ENCODE results near the gene SMPDL3A. TPM values are rescaled to one million over a fixed set of nuclear protein-coding genes. Genes with fewer than 3 reads are reported as not detected.
A peak's percentile ranks its signal among the peaks of the same experiment; 100 is the strongest.

The SMPDL3A gene
- total RNA-seq, 1 donor from 2014 or later = 3.5 TPM

DNA sequence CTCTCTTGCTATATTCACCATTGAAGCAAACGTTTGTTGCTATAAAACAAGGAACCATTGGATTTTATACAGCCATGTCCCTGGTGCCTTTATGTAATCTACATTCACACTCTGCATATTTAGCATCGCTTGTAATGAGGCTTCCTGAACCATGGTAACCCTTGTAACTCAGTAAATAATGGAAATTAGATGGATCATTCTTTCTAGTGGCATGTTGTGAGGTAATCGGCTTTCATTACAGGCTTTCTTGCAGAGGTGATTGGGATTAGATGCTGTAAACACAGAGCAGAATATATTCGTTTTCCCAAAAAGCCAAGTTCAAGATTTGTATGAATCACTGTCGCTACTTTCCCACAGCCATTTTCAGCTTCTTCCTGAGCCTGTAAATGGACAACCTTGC, 36.1 kb downstream of the SMPDL3A start:
- DNase-seq (ENCODE audit: low read depth) = peak; percentile 54
- H3K4me3 ChIP-seq (ENCODE audit: low read depth, low read length) = no peak overlapping the region
- TF ChIP-seq, protein P1, sequence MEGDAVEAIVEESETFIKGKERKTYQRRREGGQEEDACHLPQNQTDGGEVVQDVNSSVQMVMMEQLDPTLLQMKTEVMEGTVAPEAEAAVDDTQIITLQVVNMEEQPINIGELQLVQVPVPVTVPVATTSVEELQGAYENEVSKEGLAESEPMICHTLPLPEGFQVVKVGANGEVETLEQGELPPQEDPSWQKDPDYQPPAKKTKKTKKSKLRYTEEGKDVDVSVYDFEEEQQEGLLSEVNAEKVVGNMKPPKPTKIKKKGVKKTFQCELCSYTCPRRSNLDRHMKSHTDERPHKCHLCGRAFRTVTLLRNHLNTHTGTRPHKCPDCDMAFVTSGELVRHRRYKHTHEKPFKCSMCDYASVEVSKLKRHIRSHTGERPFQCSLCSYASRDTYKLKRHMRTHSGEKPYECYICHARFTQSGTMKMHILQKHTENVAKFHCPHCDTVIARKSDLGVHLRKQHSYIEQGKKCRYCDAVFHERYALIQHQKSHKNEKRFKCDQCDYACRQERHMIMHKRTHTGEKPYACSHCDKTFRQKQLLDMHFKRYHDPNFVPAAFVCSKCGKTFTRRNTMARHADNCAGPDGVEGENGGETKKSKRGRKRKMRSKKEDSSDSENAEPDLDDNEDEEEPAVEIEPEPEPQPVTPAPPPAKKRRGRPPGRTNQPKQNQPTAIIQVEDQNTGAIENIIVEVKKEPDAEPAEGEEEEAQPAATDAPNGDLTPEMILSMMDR (conservative IDR thresholded peaks at IDR 0.05; ENCODE audit: low read depth, low read length) = no peak

GRCh38 chr6:122829456-122829855, 40.4 kb downstream of the SMPDL3A start:
- no peak overlapping the region for H3K4me3 ChIP-seq (ENCODE audit: low read depth, low read length)
- TF ChIP-seq, protein P1 (conservative IDR thresholded peaks at IDR 0.05; ENCODE audit: low read depth, low read length) = no peak
- DNase-seq (ENCODE audit: low read depth) = no peak

DNA sequence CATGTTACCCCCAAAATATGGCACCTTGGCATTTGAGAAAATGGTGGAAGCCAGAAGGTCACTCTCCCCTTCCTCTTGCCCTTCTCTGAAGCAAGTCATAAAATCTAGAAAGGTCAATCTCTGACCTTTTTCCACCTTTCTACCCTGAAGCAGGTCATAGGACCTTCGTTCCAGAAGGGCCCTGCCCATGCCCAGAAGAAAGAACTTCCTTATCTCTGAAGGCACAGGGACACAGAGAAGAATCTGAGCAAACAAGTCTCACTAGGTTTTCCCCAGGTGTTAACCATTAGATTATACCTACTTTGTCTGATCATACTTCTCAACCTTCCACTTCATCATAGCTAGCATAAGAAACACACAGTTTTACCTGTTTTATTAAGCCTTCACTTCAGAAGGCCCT, 42.5 kb downstream of the SMPDL3A start:
- TF ChIP-seq, protein P1 (conservative IDR thresholded peaks at IDR 0.05; ENCODE audit: low read depth, low read length) = no peak
- H3K4me3 ChIP-seq (ENCODE audit: low read depth, low read length) = no peak overlapping the region
- DNase-seq (ENCODE audit: low read depth) = no peak

GRCh38 chr6:122832459-122832858, 43.4 kb downstream of the SMPDL3A start:
- no peak overlapping the region for H3K4me3 ChIP-seq (ENCODE audit: low read depth, low read length)
- TF ChIP-seq, protein P1 (conservative IDR thresholded peaks at IDR 0.05; ENCODE audit: low read depth, low read length) = no peak
- no peak for DNase-seq (ENCODE audit: low read depth)

DNA sequence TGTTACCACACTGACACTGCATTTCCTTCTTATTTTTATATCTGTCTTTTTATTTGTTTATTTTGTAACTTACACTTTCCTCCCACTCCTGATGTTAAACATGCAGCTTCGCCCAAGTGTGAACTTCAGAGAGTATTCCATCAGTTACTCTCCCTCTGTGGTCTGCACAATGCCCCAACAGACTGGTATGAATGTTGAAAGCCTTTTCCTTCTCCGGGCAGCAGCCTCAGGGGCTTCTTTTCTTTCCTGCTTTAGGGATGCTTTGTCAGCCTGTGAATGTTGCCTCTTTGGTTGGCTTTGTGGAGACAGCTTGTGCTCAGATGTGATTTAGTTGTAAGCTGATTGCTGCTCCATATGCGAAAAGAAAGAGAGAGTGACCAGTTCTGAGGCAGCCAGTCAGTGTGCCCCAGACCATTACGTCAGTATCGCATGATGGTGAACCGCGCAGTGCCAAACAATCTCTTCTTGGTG, 44.0 kb downstream of the SMPDL3A start:
- H3K4me3 ChIP-seq (ENCODE audit: low read depth, low read length) = no peak overlapping the region
- no peak for DNase-seq (ENCODE audit: low read depth)
- TF ChIP-seq, protein P1 (conservative IDR thresholded peaks at IDR 0.05; ENCODE audit: low read depth, low read length) = no peak

DNA sequence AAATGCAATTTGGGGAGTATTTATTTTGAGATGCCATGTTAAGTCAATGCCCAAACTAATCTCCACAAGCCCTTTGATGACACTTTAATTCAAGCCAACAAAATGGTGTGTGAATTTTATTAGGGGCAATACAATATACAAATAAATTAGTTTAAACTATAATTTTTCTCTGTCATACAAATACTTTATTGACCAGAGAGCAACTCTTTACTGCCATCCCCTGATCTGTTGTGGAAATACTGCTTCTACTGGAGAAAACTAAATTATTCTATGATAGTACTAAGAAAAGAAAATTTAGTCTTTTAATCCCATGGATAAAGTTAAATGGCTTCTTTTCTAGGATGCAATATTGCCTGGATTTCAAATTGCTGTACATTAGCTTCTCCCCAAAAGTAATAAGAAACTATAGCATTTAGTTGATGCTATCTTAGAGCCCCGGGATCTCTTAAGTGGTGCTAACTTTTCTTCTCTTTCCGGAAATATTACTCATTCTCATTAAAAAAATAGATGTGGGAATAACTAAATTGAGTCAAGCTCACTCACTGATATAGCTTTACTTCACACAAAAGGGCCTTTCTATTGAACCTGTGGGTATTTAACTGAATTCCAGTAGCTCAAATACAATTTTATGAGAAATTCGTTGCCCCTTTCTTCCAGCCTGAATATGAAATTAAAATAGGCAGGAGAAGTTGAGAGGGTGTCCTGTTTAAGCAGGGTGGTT, 49.2 kb downstream of the SMPDL3A start:
- no peak for DNase-seq (ENCODE audit: low read depth)
- H3K4me3 ChIP-seq (ENCODE audit: low read depth, low read length) = no peak overlapping the region
- TF ChIP-seq, protein P1 (conservative IDR thresholded peaks at IDR 0.05; ENCODE audit: low read depth, low read length) = peak; percentile 70

DNA sequence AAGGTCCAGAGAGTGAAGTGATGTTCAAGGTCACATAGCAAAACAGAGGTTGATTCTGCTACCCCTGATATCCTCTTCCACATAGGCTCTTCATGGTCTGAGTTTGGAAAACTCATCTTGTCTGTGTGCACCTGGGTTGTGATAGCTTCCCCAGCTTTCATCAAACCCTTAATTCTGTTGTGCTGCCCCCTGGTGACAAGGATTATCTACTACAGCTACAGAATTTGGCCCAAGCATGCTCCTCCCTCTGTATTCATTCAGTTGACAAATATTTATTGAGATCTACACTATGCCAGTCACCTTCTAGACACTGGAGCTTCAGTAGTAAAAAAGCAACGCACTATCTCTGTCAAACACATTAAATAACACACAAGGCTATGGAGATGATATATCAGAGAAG, 50.4 kb downstream of the SMPDL3A start:
- DNase-seq (ENCODE audit: low read depth) = peak; percentile 4
- H3K4me3 ChIP-seq (ENCODE audit: low read depth, low read length) = no peak overlapping the region
- TF ChIP-seq, protein P1 (conservative IDR thresholded peaks at IDR 0.05; ENCODE audit: low read depth, low read length) = peak; percentile 76
